HG03103 (cell line): ENCODE data around the gene DOCK1.
"Not testable (repeated sequence)": the region's sequence is repeated elsewhere in the genome, so short reads cannot be mapped to it uniquely, and the experiment has no call there.

Source experiments
- ATAC-seq: cut with Tn5 transposase; IDR thresholded peaks from one replicate; pipeline ENCODE4 v1.9.1; 2021; ENCODE audit warnings: low read depth; ENCODE audit not compliant: unreplicated experiment

DOCK1 gene

GRCh38 chr10:126904818-126905701 is at the start of gene DOCK1:
TSS of gene DOCK1 (plus strand) at chr10:126905428. CDS start at chr10:126905518, 90 bp downstream.
- ATAC-seq, result no peak

- no peak for ATAC-seq
Measured at GRCh38 chr10:126857178-126857806, 47.9 kb upstream of the DOCK1 start.

- no peak for ATAC-seq
Measured at GRCh38 chr10:126867567-126868365, 37.5 kb upstream of the DOCK1 start.

GRCh38 chr10:126868371-126868770 is 36.9 kb upstream of the DOCK1 start:
- no peak for ATAC-seq

- no peak for ATAC-seq
Measured at GRCh38 chr10:126872135-126872534, 33.1 kb upstream of the DOCK1 start.

GRCh38 chr10:126872768-126873167 is 32.5 kb upstream of the DOCK1 start:
- no peak for ATAC-seq

GRCh38 chr10:126876456-126876855 is 28.8 kb upstream of the DOCK1 start:
- no peak for ATAC-seq

- no peak for ATAC-seq
Measured at GRCh38 chr10:126877390-126877789, 27.8 kb upstream of the DOCK1 start.

- ATAC-seq, result no peak
Measured at GRCh38 chr10:126878594-126878993, 26.6 kb upstream of the DOCK1 start.

- no peak for ATAC-seq
Measured at GRCh38 chr10:126880926-126881325, 24.3 kb upstream of the DOCK1 start.

GRCh38 chr10:126882055-126882454 is 23.2 kb upstream of the DOCK1 start:
- not testable (repeated sequence) for ATAC-seq

- not testable (repeated sequence) for ATAC-seq
Measured at GRCh38 chr10:126888436-126888835, 16.8 kb upstream of the DOCK1 start.

GRCh38 chr10:126889421-126889820 is 15.8 kb upstream of the DOCK1 start:
- no peak for ATAC-seq

- ATAC-seq, result not testable (repeated sequence)
Measured at GRCh38 chr10:126890797-126891196, 14.4 kb upstream of the DOCK1 start.

GRCh38 chr10:126892226-126893175 is 12.7 kb upstream of the DOCK1 start:
- no peak for ATAC-seq

- ATAC-seq, result no peak
Measured at GRCh38 chr10:126893206-126893605, 12.0 kb upstream of the DOCK1 start.

- no peak for ATAC-seq
Measured at GRCh38 chr10:126893841-126894240, 11.4 kb upstream of the DOCK1 start.

- ATAC-seq, result no peak
Measured at GRCh38 chr10:126895214-126895781, 9.9 kb upstream of the DOCK1 start.

GRCh38 chr10:126898460-126898859 is 6.8 kb upstream of the DOCK1 start:
- ATAC-seq, result no peak

GRCh38 chr10:126899529-126899928 is 5.7 kb upstream of the DOCK1 start:
- ATAC-seq, result not testable (repeated sequence)
